CD4-positive, CD25-positive, alpha-beta regulatory T cell (primary cell): ENCODE data around the gene RNF227. TPM values are rescaled to one million over a fixed set of nuclear protein-coding genes. Genes with fewer than 3 reads are reported as not detected.

Experiments used
- ATAC-seq, 2 donors: fragments of 150-1000 bp; cut with Tn5 transposase; one replicate each; pipeline ENCODE4 v1.10.0; 2021; ENCODE audit warnings: low read depth in 2 of 2, moderate number of reproducible peaks in 2 of 2, moderate library complexity in 1 of 2
- DNase-seq, 3 donors: peaks; one replicate each; pipeline versions ENCODE4 v3.0.0 to v3.0.0-alpha.2; 2012 to 2022; ENCODE audit warnings: mixed read lengths in 1 of 3
- H3K27ac ChIP-seq: one replicate; pipeline ENCODE4 v1.7.0; 2013; ENCODE audit warnings: mild to moderate bottlenecking, low read length; ENCODE audit not compliant: insufficient read depth, poor library complexity, severe bottlenecking
- H3K27me3 ChIP-seq: one replicate; pipeline ENCODE4 v1.7.0; 2013; ENCODE audit warnings: low read length; ENCODE audit not compliant: control insufficient read depth, insufficient read depth
- H3K36me3 ChIP-seq: one replicate; pipeline ENCODE4 v1.7.0; 2013; ENCODE audit warnings: mild to moderate bottlenecking, low read length, moderate library complexity; ENCODE audit not compliant: control insufficient read depth, insufficient read depth
- H3K4me1 ChIP-seq: 2 replicates; pipeline ENCODE4 v1.7.0; 2013; ENCODE audit warnings: mild to moderate bottlenecking, low read length; ENCODE audit not compliant: insufficient read depth, control insufficient read depth, poor library complexity, severe bottlenecking
- H3K4me3 ChIP-seq: one replicate; pipeline ENCODE4 v1.7.0; 2013; ENCODE audit warnings: low read depth, mild to moderate bottlenecking, low read length, moderate library complexity
- H3K9me3 ChIP-seq, 2 experiments: 1 replicate in 1 of 2; 2 replicates in 1 of 2; pipeline ENCODE4 v1.7.0; 2013; ENCODE audit warnings: low read length in 2 of 2, mild to moderate bottlenecking in 1 of 2, moderate library complexity in 1 of 2; ENCODE audit not compliant: control insufficient read depth in 2 of 2
- H3K27ac Mint-ChIP-seq, 3 donors: one replicate each; pipeline ENCODE4 v1.8.0; 2020 to 2022; ENCODE audit warnings: mild to moderate bottlenecking in 3 of 3, mixed read lengths in 3 of 3, moderate library complexity in 2 of 3
- H3K27me3 Mint-ChIP-seq: one replicate; pipeline ENCODE4 v1.8.0; 2022; ENCODE audit warnings: mild to moderate bottlenecking, mixed read lengths
- H3K36me3 Mint-ChIP-seq: one replicate; pipeline ENCODE4 v1.8.0; 2020; ENCODE audit warnings: mixed read lengths
- H3K4me1 Mint-ChIP-seq, 4 donors: one replicate each; pipeline ENCODE4 v1.8.0; 2020 to 2022; ENCODE audit warnings: mixed read lengths in 4 of 4, mild to moderate bottlenecking in 1 of 4
- H3K4me3 Mint-ChIP-seq, 4 donors: one replicate each; pipeline ENCODE4 v1.8.0; 2020 to 2022; ENCODE audit warnings: mild to moderate bottlenecking in 4 of 4, mixed read lengths in 4 of 4, moderate library complexity in 3 of 4
- H3K9me3 Mint-ChIP-seq, 7 donors: one replicate each; pipeline ENCODE4 v1.8.0; 2020 to 2022; ENCODE audit warnings: mixed read lengths in 7 of 7, mild to moderate bottlenecking in 3 of 7, moderate library complexity in 2 of 7
- polyA plus RNA-seq, 4 donors: library from polyadenylated mRNA; unstranded; fragments of 300-500 nt; fragmentation: Illumina TruSeq; gene quantifications; one replicate each; pipeline ENCODE4 v1.2.3, GENCODE V29; 2021
- total RNA-seq: library from RNA; stranded (reverse); gene quantifications from one replicate; pipeline ENCODE4 v1.2.3, GENCODE V29; 2022

The RNF227 gene
- total and polyA plus RNA-seq, 5 donors from 2014 or later, result 0.92 to 5.0 (median 2.4) TPM

DNA sequence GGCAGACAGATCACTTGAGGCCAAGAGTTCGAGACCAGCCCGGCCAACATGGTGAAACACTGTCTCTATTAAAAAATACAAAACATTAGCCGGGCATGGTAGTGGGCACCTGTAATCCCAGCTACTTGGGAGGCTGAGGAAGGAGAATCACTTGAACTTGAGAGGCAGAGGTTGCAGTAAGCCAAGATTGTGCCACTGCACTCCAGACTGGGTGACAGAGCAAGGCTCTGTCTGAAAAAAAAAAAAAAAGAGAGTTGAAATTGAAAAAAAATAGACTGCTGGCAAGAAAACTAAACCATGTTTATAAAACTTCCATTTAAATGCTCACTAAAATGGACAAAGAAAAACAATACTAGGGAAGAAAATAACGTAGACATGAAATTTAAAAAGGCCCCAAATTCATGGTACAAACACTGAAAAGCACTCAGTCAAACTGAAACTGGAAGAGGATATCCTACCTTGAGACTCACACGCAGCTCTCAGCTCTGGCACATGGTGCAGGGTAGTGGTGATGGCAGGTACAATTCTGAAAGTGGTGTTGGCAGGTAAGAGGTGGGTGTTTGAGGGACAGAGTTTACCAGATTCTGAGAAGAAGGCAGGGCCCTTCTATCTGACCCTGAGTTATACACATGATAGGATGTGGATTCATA lies 35.2 kb upstream of the RNF227 start:
- peak in 2 of 3 donors; percentile 44 to 94 for DNase-seq
- Mint-ChIP-seq H3K9me3 (no peaks in the 10 kb centered on the region), H3K36me3 (peaks cover 31% of the 10 kb centered on the region), H3K4me3 (peak overlapping the region in 3 of 4 donors; percentile 1 to 70 (median 61)), H3K27me3 (no peaks in the 10 kb centered on the region), H3K4me1 (peaks cover 4 to 30% (median 15%) of the 10 kb centered on the region in 4 donors), H3K27ac (peak overlapping the region; percentile 86 to 97 (median 94))
- Histone ChIP-seq H3K27ac (peak overlapping the region; percentile 60), H3K4me3 (peak overlapping the region; percentile 57), H3K9me3 (no peaks in the 10 kb centered on the region), H3K27me3 (no peaks in the 10 kb centered on the region), H3K36me3 (peaks cover 22% of the 10 kb centered on the region), H3K4me1 (peaks cover 6% of the 10 kb centered on the region)
- ATAC-seq, result peak; percentile 97

DNA sequence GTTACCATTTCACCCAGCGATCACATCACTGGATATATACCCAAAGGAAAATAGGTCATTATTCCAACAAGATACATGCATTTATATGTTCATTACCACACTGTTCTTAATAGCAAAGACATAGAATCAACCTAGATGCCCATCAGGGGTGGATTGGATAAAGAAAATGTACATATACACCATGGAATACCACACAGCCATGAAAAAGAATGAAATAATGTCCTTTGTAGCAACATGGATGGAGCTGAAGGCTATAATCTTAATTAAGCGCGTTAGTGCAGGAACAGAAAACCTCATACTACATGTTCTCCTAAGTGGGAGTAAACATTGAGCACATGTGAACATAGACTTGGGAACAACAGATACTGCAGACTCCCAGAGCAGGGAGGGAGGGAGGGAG lies 34.5 kb upstream of the RNF227 start:
- ATAC-seq, result no peak
- Mint-ChIP-seq H3K4me1 (peaks cover 4 to 30% (median 14%) of the 10 kb centered on the region in 4 donors), H3K4me3 (no peak overlapping the region), H3K9me3 (no peaks in the 10 kb centered on the region), H3K27me3 (no peaks in the 10 kb centered on the region), H3K27ac (peak overlapping the region; percentile 65 to 95 (median 76)), H3K36me3 (peaks cover 37% of the 10 kb centered on the region)
- peaks cover 29% of the 10 kb centered on the region for H3K36me3 ChIP-seq
- DNase-seq, result no peak
- H3K9me3 ChIP-seq, result no peaks in the 10 kb centered on the region
- no peaks in the 10 kb centered on the region for H3K27me3 ChIP-seq
- peaks cover 6% of the 10 kb centered on the region for H3K4me1 ChIP-seq
- H3K27ac ChIP-seq, result peak overlapping the region; percentile 60
- no peak overlapping the region for H3K4me3 ChIP-seq

DNA sequence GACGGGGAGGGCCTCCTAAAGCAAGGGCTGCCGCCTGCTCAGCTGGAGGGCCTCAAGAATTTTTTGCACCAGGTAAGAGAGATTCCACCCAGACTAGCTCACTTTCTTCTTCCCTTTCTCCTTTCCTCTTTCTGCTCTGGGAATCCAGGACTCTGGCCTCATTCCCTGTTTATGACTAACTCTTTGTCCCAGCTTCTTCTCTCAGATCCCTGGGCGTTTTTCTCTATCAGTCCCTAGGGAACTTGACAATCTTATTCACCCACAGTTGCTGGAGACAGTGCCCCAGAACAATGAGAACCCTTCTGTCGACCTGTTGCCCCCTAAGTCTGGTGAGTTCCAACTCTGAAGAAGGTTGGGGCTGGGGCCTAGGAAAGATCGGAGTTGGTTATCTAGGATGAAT lies 31.6 kb upstream of the RNF227 start:
- peaks cover 54% of the 10 kb centered on the region for H3K36me3 ChIP-seq
- no peak for ATAC-seq
- H3K27ac Mint-ChIP-seq, result peak overlapping the region in 1 of 3 donors; percentile 53

DNA sequence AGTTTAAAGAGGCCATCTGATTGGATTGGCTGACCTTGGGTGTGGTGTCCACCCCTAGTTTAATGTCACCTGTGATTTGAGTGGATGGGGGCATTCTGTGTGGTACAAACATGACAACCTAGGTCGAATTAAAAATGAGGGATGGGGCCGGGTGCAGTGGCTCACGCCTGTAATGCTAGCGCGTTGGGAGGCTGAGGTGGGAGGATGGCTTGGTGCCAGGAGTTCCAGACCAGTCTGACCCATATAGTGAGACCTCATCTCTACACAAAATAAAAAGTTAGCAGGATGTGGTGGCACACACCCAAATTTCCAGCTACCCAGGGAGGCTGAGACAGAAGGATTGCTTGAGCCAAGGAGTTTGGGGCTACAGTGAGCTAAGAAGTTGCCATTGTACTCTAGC lies 30.4 kb upstream of the RNF227 start:
- peaks cover 4 to 20% (median 10%) of the 10 kb centered on the region in 4 donors for H3K4me1 Mint-ChIP-seq
- H3K27me3 Mint-ChIP-seq, result no peaks in the 10 kb centered on the region
- Histone ChIP-seq H3K27ac (no peak overlapping the region), H3K9me3 (no peaks in the 10 kb centered on the region), H3K4me1 (peaks cover under 1% of the 10 kb centered on the region), H3K27me3 (no peaks in the 10 kb centered on the region), H3K4me3 (no peak overlapping the region), H3K36me3 (peaks cover 61% of the 10 kb centered on the region)
- H3K9me3 Mint-ChIP-seq, result no peaks in the 10 kb centered on the region
- no peak overlapping the region for H3K27ac Mint-ChIP-seq
- H3K4me3 Mint-ChIP-seq, result no peak overlapping the region
- ATAC-seq (no peak), DNase-seq (no peak)
- H3K36me3 Mint-ChIP-seq, result peaks cover 42% of the 10 kb centered on the region

More for the DNA sequence above, 31.6 kb upstream of the RNF227 start:
- Mint-ChIP-seq H3K4me3 (no peak overlapping the region), H3K36me3 (peaks cover 44% of the 10 kb centered on the region), H3K9me3 (no peaks in the 10 kb centered on the region), H3K4me1 (peaks cover 4 to 30% (median 14%) of the 10 kb centered on the region in 4 donors), H3K27me3 (no peaks in the 10 kb centered on the region)
- peaks cover 6% of the 10 kb centered on the region for H3K4me1 ChIP-seq
- H3K27ac ChIP-seq, result no peak overlapping the region
- H3K27me3 ChIP-seq, result no peaks in the 10 kb centered on the region
- no peak for DNase-seq
- no peak overlapping the region for H3K4me3 ChIP-seq
- no peaks in the 10 kb centered on the region for H3K9me3 ChIP-seq

DNA sequence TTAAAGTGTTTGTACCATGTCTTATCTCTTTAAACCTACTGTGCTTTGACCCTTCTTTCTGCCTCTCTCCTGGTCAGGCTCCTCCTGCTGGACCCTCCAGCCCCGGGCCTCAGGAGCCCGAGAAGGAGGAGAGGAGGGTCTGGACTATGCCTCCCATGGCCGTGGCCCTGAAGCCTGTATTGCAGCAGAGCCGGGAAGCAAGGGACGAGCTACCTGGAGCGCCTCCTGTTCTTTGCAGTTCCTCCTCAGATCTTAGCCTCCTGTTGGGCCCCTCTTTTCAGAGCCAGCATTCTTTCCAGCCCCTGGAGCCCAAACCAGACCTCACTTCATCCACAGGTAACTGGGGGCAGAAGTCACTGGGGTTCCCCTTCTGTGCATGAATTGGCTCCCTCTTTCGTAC lies 29.6 kb upstream of the RNF227 start:
- Mint-ChIP-seq H3K36me3 (peaks cover 45% of the 10 kb centered on the region), H3K4me3 (no peak overlapping the region), H3K9me3 (no peaks in the 10 kb centered on the region), H3K4me1 (peaks cover 3 to 13% (median 5%) of the 10 kb centered on the region in 4 donors), H3K27ac (peak overlapping the region in 1 of 3 donors; percentile 43), H3K27me3 (no peaks in the 10 kb centered on the region)
- Histone ChIP-seq H3K9me3 (no peaks in the 10 kb centered on the region), H3K4me3 (no peak overlapping the region), H3K27me3 (no peaks in the 10 kb centered on the region), H3K36me3 (peaks cover 66% of the 10 kb centered on the region), H3K4me1 (no peaks in the 10 kb centered on the region), H3K27ac (no peak overlapping the region)
- DNase-seq, result no peak
- ATAC-seq, result no peak

DNA sequence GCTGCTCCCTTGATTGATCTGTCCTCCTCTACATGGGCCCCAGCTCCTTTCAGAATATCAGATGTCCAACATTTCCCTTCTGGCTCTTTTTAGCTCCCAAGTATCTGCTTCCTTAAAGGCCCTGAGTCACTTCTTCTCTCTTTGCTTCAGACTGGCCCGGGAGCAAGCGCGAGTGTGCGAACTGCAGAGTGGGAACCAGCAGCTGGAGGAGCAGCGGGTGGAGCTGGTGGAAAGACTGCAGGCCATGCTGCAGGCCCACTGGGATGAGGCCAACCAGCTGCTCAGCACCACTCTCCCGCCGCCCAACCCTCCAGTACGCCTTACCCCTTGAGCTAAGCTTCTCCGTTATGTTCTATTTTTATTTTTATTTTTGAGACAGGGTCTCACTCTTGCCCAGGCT lies 28.2 kb upstream of the RNF227 start:
- Mint-ChIP-seq H3K4me3 (no peak overlapping the region), H3K27me3 (no peaks in the 10 kb centered on the region), H3K27ac (no peak overlapping the region), H3K9me3 (no peaks in the 10 kb centered on the region), H3K4me1 (peaks cover 0 to 4% (median under 1%) of the 10 kb centered on the region in 4 donors), H3K36me3 (peaks cover 53% of the 10 kb centered on the region)
- DNase-seq, result no peak
- no peak for ATAC-seq
- Histone ChIP-seq H3K9me3 (no peaks in the 10 kb centered on the region), H3K4me1 (no peaks in the 10 kb centered on the region), H3K36me3 (peaks cover 79% of the 10 kb centered on the region), H3K27ac (no peak overlapping the region), H3K27me3 (no peaks in the 10 kb centered on the region), H3K4me3 (no peak overlapping the region)

DNA sequence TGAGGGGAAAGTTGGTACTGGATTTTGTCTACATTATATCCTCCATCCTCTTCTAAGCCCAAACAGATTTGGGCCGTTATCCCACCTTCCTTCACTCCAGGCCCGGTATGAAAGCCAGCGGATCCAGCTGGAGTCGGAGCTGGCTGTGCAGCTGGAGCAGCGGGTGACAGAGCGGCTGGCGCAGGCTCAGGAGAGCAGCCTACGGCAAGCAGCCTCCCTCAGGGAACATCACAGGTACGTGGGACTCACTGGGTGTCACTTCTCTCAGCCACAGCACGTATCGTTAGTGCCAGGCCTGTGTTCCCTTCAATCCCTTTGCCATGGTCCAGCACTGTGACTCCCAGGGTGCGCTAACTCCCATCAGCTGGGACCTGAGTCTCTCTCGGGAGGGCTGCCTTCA lies 27.2 kb upstream of the RNF227 start:
- peaks cover 0 to 7% (median 1%) of the 10 kb centered on the region in 4 donors for H3K4me1 Mint-ChIP-seq
- Histone ChIP-seq H3K4me1 (no peaks in the 10 kb centered on the region), H3K27me3 (no peaks in the 10 kb centered on the region), H3K36me3 (peaks cover 73% of the 10 kb centered on the region), H3K9me3 (no peaks in the 10 kb centered on the region), H3K27ac (no peak overlapping the region), H3K4me3 (no peak overlapping the region)
- DNase-seq (no peak), ATAC-seq (no peak)
- H3K27ac Mint-ChIP-seq, result no peak overlapping the region
- no peak overlapping the region for H3K4me3 Mint-ChIP-seq
- H3K9me3 Mint-ChIP-seq, result no peaks in the 10 kb centered on the region
- H3K36me3 Mint-ChIP-seq, result peaks cover 46% of the 10 kb centered on the region
- H3K27me3 Mint-ChIP-seq, result no peaks in the 10 kb centered on the region

DNA sequence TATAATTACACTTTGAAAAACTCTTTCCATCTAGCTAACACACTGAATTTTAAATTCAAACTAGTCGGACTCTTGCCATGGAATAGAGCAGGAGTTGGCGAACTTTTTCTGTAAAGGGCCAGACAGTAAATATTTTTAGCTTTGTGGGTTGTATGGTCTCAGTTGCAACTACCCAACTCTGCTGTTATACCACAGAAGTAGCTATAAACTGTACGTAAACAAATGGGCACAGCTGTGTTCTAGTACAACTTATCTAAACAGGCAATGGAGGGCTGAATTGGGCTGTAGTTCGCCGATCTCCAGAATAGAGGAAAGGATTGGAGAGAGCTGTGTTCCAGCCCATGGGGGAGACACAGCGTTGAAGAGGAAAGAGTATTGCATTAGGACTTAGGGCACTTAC lies 24.7 kb upstream of the RNF227 start:
- H3K4me3 Mint-ChIP-seq, result no peak overlapping the region

More for the DNA sequence above, 24.7 kb upstream of the RNF227 start:
- DNase-seq (no peak), ATAC-seq (no peak)
- H3K36me3 Mint-ChIP-seq, result peaks cover 45% of the 10 kb centered on the region
- no peaks in the 10 kb centered on the region for H3K9me3 Mint-ChIP-seq
- no peak overlapping the region for H3K4me3 ChIP-seq
- no peaks in the 10 kb centered on the region for H3K27me3 Mint-ChIP-seq
- H3K27ac Mint-ChIP-seq, result peak overlapping the region in 1 of 3 donors; percentile 61
- H3K27me3 ChIP-seq, result no peaks in the 10 kb centered on the region
- H3K36me3 ChIP-seq, result peaks cover 68% of the 10 kb centered on the region
- peaks cover 0 to 10% (median 8%) of the 10 kb centered on the region in 4 donors for H3K4me1 Mint-ChIP-seq
- no peaks in the 10 kb centered on the region for H3K9me3 ChIP-seq
- no peaks in the 10 kb centered on the region for H3K4me1 ChIP-seq
- H3K27ac ChIP-seq, result no peak overlapping the region
